Esophagus mucosa (tissue), 1 donor: ENCODE data around the gene TRPM1. TPM values are rescaled to one million over a fixed set of nuclear protein-coding genes. Genes with fewer than 3 reads are reported as not detected.

Experiments
- ATAC-seq: fragments of 200-7000 bp; cut with Tn5 transposase; one replicate; pipeline ENCODE4 v1.9.1; 2020
- total RNA-seq: library from RNA; stranded (reverse); gene quantifications from one replicate; pipeline ENCODE4 v1.2.4, GENCODE V29; 2023
- donor health status: DM: yes; HTN: yes; CAD: no.

TRPM1 gene
- not detected for total RNA-seq

DNA sequence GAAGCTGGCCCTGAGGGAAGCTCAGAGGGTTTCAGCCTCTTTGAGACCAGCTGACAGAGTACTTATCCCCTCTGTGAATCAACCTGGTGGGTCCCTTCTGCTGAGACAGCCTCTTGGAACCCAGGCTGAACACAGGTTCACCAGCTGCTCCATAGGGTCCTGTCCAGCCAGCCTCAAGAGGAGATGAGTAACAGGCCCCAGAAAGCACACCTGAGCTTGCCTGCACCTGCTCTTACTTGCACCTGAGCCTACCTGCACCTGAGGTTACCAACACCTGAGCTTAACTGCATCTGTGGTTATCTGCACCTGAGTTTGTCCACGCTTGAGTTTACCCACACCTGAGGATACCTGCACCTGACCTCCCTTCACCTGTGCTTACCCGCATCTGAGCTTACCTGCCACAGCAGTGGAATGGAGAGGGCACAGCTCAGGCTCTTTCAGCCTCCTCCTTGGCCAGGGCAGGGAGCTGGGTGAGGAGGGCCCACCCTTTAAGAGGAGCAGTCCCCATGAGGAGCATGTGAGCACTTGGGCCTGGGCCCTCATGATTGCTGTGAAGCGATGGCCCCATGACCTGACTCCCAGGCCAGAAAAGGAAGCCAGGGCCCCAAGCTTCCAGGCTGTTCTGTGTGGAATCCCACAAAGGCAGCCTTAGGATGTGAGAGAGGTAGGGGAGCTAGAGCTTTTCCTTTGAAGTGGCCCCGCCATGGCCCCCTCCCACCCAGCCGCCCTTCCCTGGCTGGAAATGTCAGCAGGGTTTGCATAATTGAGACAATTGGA, at the start of gene TRPM1:
TRPM1 (minus strand) TSS at position 464 of the 777 bp plus-strand sequence. CDS start 20,370 bp downstream, outside the sequence.
- peak; percentile 78 for ATAC-seq

DNA sequence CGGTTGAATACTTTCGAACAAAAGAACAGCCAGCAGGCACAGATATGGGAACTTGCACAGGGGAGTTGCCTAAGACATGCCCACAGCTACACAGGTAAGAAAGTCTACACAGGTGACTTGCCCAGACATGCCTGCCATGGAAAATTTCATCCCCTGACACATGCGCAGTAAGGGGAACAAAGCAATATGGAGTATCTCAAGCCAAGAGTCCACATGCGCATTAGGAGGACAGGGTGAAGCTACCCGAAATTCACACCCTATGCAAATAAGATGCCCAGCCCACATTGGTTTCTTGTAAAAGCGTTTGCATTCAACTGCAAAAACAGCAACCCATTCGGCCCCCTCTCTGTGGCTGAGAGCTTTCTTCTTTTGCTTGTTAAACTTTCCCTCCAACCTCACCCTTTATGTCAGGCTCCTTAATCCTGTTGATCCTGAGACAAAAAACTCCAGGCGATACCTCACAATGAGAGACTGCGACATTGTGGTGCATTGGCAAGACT, 49.3 kb upstream of the TRPM1 start:
- peak; percentile 91 for ATAC-seq

DNA sequence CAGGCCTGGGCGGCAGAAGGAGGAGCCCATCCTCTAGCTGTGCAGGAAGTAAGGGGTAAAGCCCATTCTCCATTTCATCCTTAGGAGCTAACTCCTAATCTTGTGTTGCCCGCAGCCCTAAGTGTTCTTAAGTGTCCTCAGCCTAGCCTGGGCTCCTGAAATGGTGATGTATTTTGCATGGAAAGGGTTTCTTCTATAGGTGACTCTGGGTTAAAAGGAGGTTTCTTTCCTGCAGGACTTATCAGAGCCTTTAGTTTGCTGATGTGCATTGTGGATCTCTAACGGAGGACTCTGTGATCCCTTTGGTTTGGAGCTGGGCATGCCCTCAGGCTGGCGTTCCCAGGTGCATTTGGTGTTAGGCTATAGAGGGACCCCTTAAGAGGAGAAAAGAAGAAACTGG, 48.5 kb upstream of the TRPM1 start:
- no peak for ATAC-seq

- no peak for ATAC-seq
Observed at GRCh38 chr15:31149088-31149505, 47.6 kb upstream of the TRPM1 start.

- ATAC-seq: no peak
Observed at GRCh38 chr15:31148297-31149087, 47.0 kb upstream of the TRPM1 start.

- no peak for ATAC-seq
Observed at GRCh38 chr15:31147944-31148296, 46.4 kb upstream of the TRPM1 start.

- no peak for ATAC-seq
Observed at GRCh38 chr15:31147456-31147855, 45.9 kb upstream of the TRPM1 start.

DNA sequence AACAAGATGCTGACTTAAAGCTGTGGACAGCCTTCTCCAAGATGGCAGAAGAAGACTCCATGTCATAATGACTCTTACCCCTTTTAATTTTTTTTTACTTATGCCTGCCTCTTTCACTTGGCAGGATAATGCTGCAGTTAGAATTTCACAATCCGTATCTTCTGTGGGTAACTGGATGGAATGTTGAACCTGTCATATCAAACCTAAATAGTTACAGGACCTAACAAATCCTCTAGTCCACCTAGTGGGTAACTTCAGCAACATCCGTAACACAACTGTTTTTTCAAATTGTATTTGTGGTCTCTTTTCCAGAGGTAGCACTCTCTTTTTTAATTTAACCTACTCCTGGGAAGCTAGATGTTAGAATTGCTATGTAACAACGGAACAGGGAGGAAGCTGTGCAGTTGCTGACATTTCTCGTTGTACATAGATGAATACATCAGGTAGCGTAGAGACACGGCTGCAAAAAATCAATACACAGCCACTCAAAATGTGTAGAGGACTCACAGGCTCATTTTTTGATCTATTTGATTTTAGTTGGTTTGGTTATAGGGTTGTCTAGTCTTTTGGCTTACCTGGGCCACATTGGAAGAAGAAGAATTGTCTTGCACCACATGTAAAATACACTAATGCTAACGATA, 43.9 kb upstream of the TRPM1 start:
- ATAC-seq: no peak

GRCh38 chr15:31141792-31142191, 40.3 kb upstream of the TRPM1 start:
- ATAC-seq: no peak

DNA sequence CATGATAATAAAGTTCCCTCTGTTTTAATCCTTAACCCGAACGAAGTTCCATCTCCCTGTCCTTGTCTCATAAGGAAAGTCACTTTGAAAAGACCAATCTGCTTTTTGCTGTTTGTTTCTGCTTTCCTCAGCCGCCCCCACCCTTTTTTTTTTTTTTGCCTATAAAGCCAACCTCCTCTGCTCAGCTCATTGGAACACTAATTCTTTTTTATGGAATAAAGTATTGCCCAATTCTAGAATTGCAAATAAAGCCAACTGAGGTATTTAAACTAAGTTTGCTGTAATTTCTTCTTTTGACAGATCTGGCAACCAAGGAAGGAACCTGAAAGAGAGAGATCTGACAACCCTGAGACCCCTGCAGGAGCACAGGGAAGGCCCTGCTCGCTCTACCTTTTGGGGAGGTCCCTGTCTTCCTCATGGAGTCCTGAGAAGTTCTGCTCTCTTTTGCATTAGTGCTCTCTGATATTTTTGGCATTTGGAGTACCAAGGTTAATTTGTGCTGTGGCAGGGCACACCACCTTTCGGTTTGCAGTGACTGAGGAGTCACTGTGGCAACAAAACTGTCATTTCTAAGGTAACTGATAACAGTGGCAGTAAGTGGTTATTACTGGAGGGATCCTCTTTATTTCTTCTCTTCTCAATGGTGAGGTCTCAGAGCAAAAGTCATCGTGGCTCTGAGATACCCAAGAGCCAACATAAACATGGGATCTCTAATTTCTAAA, 35.2 kb upstream of the TRPM1 start:
- ATAC-seq: no peak

GRCh38 chr15:31136016-31136415, 34.5 kb upstream of the TRPM1 start:
- no peak for ATAC-seq

- no peak for ATAC-seq
Observed at GRCh38 chr15:31135523-31135922, 34.0 kb upstream of the TRPM1 start.

GRCh38 chr15:31133890-31134289, 32.4 kb upstream of the TRPM1 start:
- ATAC-seq: no peak

DNA sequence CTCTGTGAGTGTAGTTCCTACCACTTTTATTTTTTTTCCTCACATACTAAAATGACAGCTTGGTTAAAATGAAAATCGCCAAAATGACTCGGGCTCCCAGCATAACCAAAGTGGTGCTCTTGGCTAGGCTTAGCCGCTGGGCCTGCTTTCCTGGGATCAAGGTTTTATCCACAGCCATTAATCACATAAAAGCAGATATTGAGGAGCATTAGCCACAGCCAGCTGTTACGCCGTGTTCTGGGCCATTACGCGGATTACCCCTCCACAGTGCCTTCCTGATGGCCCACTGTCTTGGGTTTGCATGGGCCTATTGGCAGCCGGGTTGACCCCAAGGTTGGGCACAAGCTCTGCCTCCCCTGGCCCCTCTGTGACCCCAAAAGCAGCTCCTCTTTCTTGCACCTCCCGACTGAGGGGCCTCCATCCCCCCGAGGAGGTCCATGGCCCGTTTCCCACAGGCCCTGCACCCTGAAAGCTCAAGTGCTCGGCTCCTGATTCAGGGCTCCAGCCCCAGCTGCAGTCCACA, 30.4 kb upstream of the TRPM1 start:
- no peak for ATAC-seq

DNA sequence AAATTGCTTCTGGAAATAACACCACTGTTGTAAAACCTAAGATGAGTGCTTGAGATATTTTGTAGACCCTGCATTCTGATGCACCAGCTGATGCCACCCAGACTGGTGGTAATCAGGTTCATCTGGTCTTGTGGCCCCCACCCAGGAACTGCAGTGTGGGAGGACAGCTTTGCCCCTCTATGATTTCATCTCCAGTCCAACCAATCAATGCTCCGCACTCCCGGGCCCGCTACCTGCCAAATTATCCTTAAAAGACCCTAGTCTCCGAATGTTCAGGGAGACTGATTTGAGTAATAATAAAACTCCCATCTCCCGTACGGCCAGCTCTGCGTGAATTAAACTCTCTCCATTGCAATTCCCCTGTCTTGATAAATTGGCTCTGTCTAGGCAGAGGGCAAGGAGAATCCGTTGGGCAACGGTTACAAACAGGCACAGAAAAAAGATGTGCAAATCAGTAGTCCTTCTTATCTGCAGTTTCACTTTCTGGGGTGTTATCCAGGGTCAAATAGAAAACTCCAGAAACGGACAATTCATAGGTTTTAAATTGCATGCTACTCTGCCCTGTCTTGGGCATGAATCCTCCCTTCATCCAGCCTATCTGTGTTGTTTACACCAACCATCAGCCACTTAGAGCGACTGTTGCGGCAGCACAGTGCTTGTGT, 29.2 kb upstream of the TRPM1 start:
- ATAC-seq: no peak

GRCh38 chr15:31129769-31130303, 28.3 kb upstream of the TRPM1 start:
- ATAC-seq: no peak

- ATAC-seq: peak; percentile 86
Observed at GRCh38 chr15:31128919-31129768, 27.6 kb upstream of the TRPM1 start.

GRCh38 chr15:31128477-31128876, 27.0 kb upstream of the TRPM1 start:
- ATAC-seq: peak; percentile 20

GRCh38 chr15:31127596-31128261, 26.2 kb upstream of the TRPM1 start:
- no peak for ATAC-seq

DNA sequence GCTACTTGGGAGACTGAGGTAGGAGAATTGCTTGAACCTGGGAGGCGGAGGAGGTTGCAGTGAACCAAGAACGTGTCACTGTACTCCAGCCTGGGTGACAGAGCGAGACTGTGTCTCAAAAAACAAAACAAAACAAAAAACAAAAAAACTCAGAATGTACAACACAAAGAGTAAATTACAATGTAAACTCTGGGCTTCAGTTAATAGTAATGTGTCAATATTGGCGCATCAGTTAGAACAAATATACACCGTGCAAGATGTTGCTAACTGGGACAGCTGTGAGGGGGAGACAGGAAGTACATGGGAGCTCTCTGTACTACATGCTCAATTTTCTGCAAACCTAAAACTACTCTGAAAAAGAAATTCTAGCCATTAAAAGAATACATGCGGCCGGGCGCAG, 23.5 kb upstream of the TRPM1 start:
- ATAC-seq: no peak
